Thyroid gland (tissue), 4 donors: ENCODE results near the gene ASB15.

ENCODE experiments used
- POLR2A ChIP-seq, 2 donors: fragments of 450-650 bp; IDR thresholded peaks; one replicate each; pipeline ENCODE4 v1.6.1; 2017; ENCODE audit warnings: antibody characterized with exemption in 2 of 2, mild to moderate bottlenecking in 2 of 2, moderate library complexity in 1 of 2
- TF ChIP-seq, protein P1 (sequence below), 6 experiments: fragments of 200-600 bp in 3 of 6; fragments of 450-650 bp in 3 of 6; sonication (generic) in 3 of 6; IDR thresholded peaks; one replicate each; pipeline ENCODE4 v1.5.1; 2016 to 2019; ENCODE audit warnings: antibody characterized with exemption in 6 of 6, mild to moderate bottlenecking in 2 of 6, inconsistent platforms in 1 of 6, moderate library complexity in 1 of 6

DNA sequence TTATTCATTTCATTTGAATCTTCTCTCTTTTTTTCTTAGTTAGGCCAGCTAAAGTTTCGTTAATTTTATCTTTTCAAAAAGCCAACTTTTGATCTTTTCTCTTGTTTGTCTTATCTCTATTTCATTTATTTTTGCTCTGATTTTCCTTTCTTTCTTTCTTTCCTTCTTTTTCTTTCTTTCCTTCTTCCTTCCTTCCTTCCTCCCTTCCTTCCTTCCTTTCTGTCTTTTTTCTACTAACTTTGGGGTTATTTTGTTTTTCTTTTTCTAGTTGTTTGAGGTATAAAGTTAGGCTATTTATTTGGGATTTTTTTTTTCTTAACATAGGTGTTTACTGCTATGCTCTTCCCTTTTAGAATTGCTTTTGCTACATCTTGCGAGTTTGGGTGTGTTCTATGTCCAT is 13.2 kb upstream of the ASB15 start:
- TF ChIP-seq, protein P1, sequence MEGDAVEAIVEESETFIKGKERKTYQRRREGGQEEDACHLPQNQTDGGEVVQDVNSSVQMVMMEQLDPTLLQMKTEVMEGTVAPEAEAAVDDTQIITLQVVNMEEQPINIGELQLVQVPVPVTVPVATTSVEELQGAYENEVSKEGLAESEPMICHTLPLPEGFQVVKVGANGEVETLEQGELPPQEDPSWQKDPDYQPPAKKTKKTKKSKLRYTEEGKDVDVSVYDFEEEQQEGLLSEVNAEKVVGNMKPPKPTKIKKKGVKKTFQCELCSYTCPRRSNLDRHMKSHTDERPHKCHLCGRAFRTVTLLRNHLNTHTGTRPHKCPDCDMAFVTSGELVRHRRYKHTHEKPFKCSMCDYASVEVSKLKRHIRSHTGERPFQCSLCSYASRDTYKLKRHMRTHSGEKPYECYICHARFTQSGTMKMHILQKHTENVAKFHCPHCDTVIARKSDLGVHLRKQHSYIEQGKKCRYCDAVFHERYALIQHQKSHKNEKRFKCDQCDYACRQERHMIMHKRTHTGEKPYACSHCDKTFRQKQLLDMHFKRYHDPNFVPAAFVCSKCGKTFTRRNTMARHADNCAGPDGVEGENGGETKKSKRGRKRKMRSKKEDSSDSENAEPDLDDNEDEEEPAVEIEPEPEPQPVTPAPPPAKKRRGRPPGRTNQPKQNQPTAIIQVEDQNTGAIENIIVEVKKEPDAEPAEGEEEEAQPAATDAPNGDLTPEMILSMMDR (IDR thresholded peaks at IDR 0.05): no peak
- TF ChIP-seq POLR2A (IDR thresholded peaks at IDR 0.05): no peak
